GM12878 (cell line): Measurements from ENCODE around the gene HCN4. TPM values are rescaled to one million over a fixed set of nuclear protein-coding genes. Genes with fewer than 3 reads are reported as not detected.

Experiments
- ATAC-seq: fragments of 200-7000 bp; cut with Tn5 transposase; 3 replicates; pipeline ENCODE4 v1.9.1; 2020; ENCODE audit warnings: mild to moderate bottlenecking, moderate library complexity
- BruUV-seq: library from RNA; stranded (reverse); fragments of 400-500 nt; replicated peaks from 2 replicates; lab custom pipeline; 2021; lab: Mats Ljungman, UMichigan
- CTCF ChIA-PET: fragments of 300-600 bp; sonication (Branson Sonifier 250); formaldehyde crosslinking; extraction: SDS; loops from one replicate; lab custom pipeline; 2021; ENCODE audit warnings: inconsistent platforms; lab: Yijun Ruan, JAX
- POLR2A ChIA-PET: fragments of 350-600 bp; formaldehyde crosslinking; extraction: SDS; loops from one replicate; lab custom pipeline; 2021; ENCODE audit warnings: inconsistent platforms; lab: Charles Lee
- RAD21 ChIA-PET: fragments of 300-600 bp; sonication (Branson Sonifier 250); formaldehyde crosslinking; loops from one replicate; lab custom pipeline; 2023; ENCODE audit warnings: antibody characterized with exemption; ENCODE audit not compliant: unreplicated experiment; lab: Charles Lee
- SMC1A ChIA-PET: fragments of 300-600 bp; sonication (Branson Sonifier 250); formaldehyde crosslinking; loops from one replicate; lab custom pipeline; 2023; ENCODE audit not compliant: unreplicated experiment, uncharacterized antibody; lab: Charles Lee
- DNase-seq: peaks from one replicate; pipeline ENCODE4 v3.0.0-alpha.2; 2011; ENCODE audit warnings: low read depth, low spot score
- FAIRE-seq: peaks from 3 replicates; lab custom pipeline; 2011; peaks lifted over from hg19 to GRCh38; lab: Jason Lieb, UNC
- H2AFZ ChIP-seq: 2 replicates; pipeline ENCODE4 v1.6.0; 2011; ENCODE audit warnings: low read depth, low read length, control low read depth; ENCODE audit not compliant: control insufficient read depth
- H3K27ac ChIP-seq: 2 replicates; pipeline ENCODE4 v1.5.1; 2011; ENCODE audit warnings: control low read depth; ENCODE audit not compliant: control insufficient read depth, insufficient read depth
- H3K27me3 ChIP-seq, 2 experiments: replicated peaks in 1 of 2; 2 replicates each; pipeline versions ENCODE4 v1.6.0 to v1.6.1; 2011; ENCODE audit warnings: low read length in 1 of 2; ENCODE audit not compliant: control insufficient read depth in 2 of 2, insufficient read depth in 2 of 2
- H3K36me3 ChIP-seq, 2 experiments: 2 replicates each; pipeline ENCODE4 v1.5.1; 2011; ENCODE audit warnings: low read length in 1 of 2; ENCODE audit not compliant: control insufficient read depth in 2 of 2, insufficient read depth in 2 of 2
- H3K4me1 ChIP-seq: 2 replicates; pipeline ENCODE4 v1.6.1; 2011; ENCODE audit warnings: mild to moderate bottlenecking, low read length, moderate library complexity, mixed read lengths; ENCODE audit not compliant: control insufficient read depth, insufficient read depth
- H3K4me2 ChIP-seq: 2 replicates; pipeline ENCODE4 v1.6.0; 2011; ENCODE audit warnings: control low read depth; ENCODE audit not compliant: control insufficient read depth, insufficient read depth
- H3K4me3 ChIP-seq: fragments of 200-600 bp; sonication (generic); 2 replicates; pipeline ENCODE4 v1.5.1; 2016
- H3K79me2 ChIP-seq: 2 replicates; pipeline ENCODE4 v1.6.0; 2011; ENCODE audit warnings: low read length; ENCODE audit not compliant: control insufficient read depth, insufficient read depth
- H3K9ac ChIP-seq: 2 replicates; pipeline ENCODE4 v1.8.0; 2011; ENCODE audit warnings: low read length, control low read depth, mixed read lengths; ENCODE audit not compliant: control insufficient read depth, insufficient read depth
- H3K9me3 ChIP-seq: replicated peaks from 3 replicates; pipeline ENCODE4 v1.5.1; 2011; ENCODE audit warnings: mild to moderate bottlenecking, low read length; ENCODE audit not compliant: control insufficient read depth, insufficient read depth
- H4K20me1 ChIP-seq: 2 replicates; pipeline ENCODE4 v1.6.0; 2011; ENCODE audit not compliant: control insufficient read depth, insufficient read depth
- ASH2L ChIP-seq: fragments of 300-600, 200-600 bp; sonication (generic); IDR thresholded peaks from 2 replicates; pipeline ENCODE4 v1.6.1; 2017; ENCODE audit warnings: low read depth, mild to moderate bottlenecking, borderline replicate concordance
- BACH1 ChIP-seq: fragments of 450-650 bp; IDR thresholded peaks from 2 replicates; pipeline ENCODE4 v1.6.1; 2017; ENCODE audit warnings: mild to moderate bottlenecking, borderline replicate concordance
- BRCA1 ChIP-seq: IDR thresholded peaks from 2 replicates; pipeline ENCODE4 v1.6.1; 2011; ENCODE audit warnings: low read depth, low read length, improper control_type of control experiment
- EP300 ChIP-seq, 2 experiments: fragments of 150-350 bp in 1 of 2; IDR thresholded peaks; 2 replicates each; pipeline ENCODE4 v1.6.1; 2011 to 2012; ENCODE audit warnings: low read depth in 2 of 2, low read length in 2 of 2, borderline replicate concordance in 1 of 2, improper control_type of control experiment in 1 of 2, inconsistent platforms in 1 of 2; ENCODE audit not compliant: control insufficient read depth in 1 of 2
- ESRRA ChIP-seq: IDR thresholded peaks from 2 replicates; pipeline ENCODE4 v1.6.1; 2012; ENCODE audit warnings: mild to moderate bottlenecking, low read length, improper control_type of control experiment
- MYC ChIP-seq: IDR thresholded peaks from 2 replicates; pipeline ENCODE4 v1.6.1; 2011; ENCODE audit warnings: mild to moderate bottlenecking, low read length, moderate library complexity, inconsistent platforms; ENCODE audit not compliant: insufficient read depth, insufficient replicate concordance, insufficient read length, severe bottlenecking
- POLR2AphosphoS5 ChIP-seq: IDR thresholded peaks from 2 replicates; pipeline ENCODE4 v1.6.1; 2011; ENCODE audit warnings: mild to moderate bottlenecking, low read length, inconsistent platforms
- SP1 ChIP-seq: IDR thresholded peaks from one replicate; pipeline ENCODE4 v1.6.1; 2011; ENCODE audit warnings: low read depth, low read length
- TBL1XR1 ChIP-seq: IDR thresholded peaks from 2 replicates; pipeline ENCODE4 v1.6.1; 2012; ENCODE audit warnings: low read depth, low read length, improper control_type of control experiment
- YY1 ChIP-seq: IDR thresholded peaks from 2 replicates; pipeline ENCODE4 v1.6.1; 2011; ENCODE audit warnings: low read depth, mild to moderate bottlenecking, low read length
- ZZZ3 ChIP-seq: IDR thresholded peaks from 2 replicates; pipeline ENCODE4 v1.6.1; 2011; ENCODE audit warnings: low read depth; ENCODE audit not compliant: control insufficient read depth, insufficient read length
- WGBS: methylation state at CpG from one replicate; pipeline ENCODE4 v1.1.6; 2016; ENCODE audit warnings: low lambda C conversion rate; ENCODE audit not compliant: insufficient replicate concordance, insufficient coverage; ENCODE audit errors: missing lambda C conversion rate; 5-methylcytosine and 5-hydroxymethylcytosine counted together
- in situ Hi-C: fragments of 300-500 bp; cut with MboI; formaldehyde crosslinking; loops from 9 replicates; pipeline ENCODE4 v1.14.3; 2018; ENCODE audit warnings: mixed read lengths
- intact Hi-C: fragments of 100-400 bp; cut with micrococcal nuclease; formaldehyde crosslinking; loops from one replicate; pipeline ENCODE4 v1.14.2; 2022; ENCODE audit not compliant: unreplicated experiment
- polyA plus RNA-seq, 11 experiments: library from polyadenylated mRNA; depleted of rRNA in 4 of 11; unstranded in 6 of 11; stranded (reverse) in 5 of 11; fragments of >200 nt; fragmentation: Nextera tagmentation in 4 of 11; fragmentation: Illumina TruSeq in 1 of 11; extraction: Ambion mirVana in 4 of 11; extraction: Trizol in 1 of 11; gene quantifications; 1 replicate in 1 of 11; 2 replicates in 10 of 11; pipeline versions ENCODE4 v1.2.1 to v1.2.3, GENCODE V29; 2011 to 2016; ENCODE audit warnings: inconsistent platforms in 2 of 11, missing spikeins in 2 of 11, low read depth in 1 of 11
- total RNA-seq, 4 experiments: library from RNA; depleted of rRNA in 3 of 4; stranded (reverse); fragments of >200 nt in 3 of 4; fragmentation: Illumina TruSeq in 1 of 4; extraction: Trizol in 1 of 4; gene quantifications; 2 replicates each; pipeline versions ENCODE4 v1.2.1 to v1.2.3, GENCODE V29; 2013 to 2021
- TF ChIP-seq, protein P1 (sequence below): fragments of 450-650 bp; formaldehyde crosslinking; IDR thresholded peaks from 2 replicates; pipeline ENCODE4 v1.4.0; 2022; ENCODE audit warnings: mild to moderate bottlenecking, moderate library complexity
- TF ChIP-seq, protein P2 (sequence below): fragments of 150-350 bp; IDR thresholded peaks from 2 replicates; pipeline ENCODE4 v1.6.1; 2014; ENCODE audit warnings: mild to moderate bottlenecking, low read depth, low read length

HCN4 gene
- total and polyA plus RNA-seq, 10 of the 15 experiments (the other 5 are each of a cell fraction or from before 2014, with no cell fraction given) = 0.03 to 0.10 TPM; not detected in 8

DNA sequence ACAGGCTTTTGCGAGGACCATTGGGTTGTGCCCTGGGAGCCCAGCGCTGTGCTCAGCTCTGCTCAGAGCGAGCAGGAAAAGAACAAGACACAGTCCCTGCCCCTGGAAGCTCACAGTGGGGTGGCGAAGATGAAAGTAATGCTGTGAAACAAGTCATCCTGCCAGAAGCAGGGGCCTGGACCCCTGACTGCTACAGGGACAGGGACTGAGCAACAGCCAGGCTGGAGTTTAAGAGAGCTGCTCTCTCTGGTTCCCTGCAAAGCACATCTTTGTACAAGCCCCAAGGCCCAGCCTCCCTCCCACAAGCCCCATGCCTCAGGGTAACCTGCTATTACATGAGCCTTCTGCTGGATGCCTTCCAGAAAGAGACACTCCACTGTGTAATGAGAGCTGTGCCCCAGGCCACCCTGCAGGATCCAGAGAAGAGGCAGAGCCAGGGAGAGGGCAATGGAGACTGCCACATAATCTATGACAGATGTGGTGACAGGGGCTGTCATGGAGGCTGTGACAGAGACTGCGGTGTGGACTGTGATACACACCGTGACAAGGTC, 7.1 kb upstream of the HCN4 start:
- WGBS = 55% methylated on average over 6 of the region's 6 CpGs
- no peak overlapping the region for H3K4me2 ChIP-seq
- no peak for DNase-seq
- H4K20me1 ChIP-seq = no peaks in the 10 kb centered on the region
- no peak for TF ChIP-seq EP300 (IDR thresholded peaks at IDR 0.05; ENCODE audit: borderline replicate concordance in 1 of 2, control insufficient read depth in 1 of 2, low read depth in 2 of 2, low read length in 2 of 2)
- no peak for TF ChIP-seq POLR2AphosphoS5
- TF ChIP-seq MYC = no peak
- TF ChIP-seq, all 136 proteins: peak for 0
- no peaks in the 10 kb centered on the region for H3K79me2 ChIP-seq
- H3K9me3 ChIP-seq = no peaks in the 10 kb centered on the region
- no peak for ATAC-seq
- ChIA-PET RAD21 (no interaction called here), CTCF (no interaction called here), POLR2A (no interaction called here), SMC1A (no interaction called here)
- H3K4me1 ChIP-seq = no peaks in the 10 kb centered on the region
- H3K36me3 ChIP-seq = no peaks in the 10 kb centered on the region
- no peak overlapping the region for H3K4me3 ChIP-seq
- H2AFZ ChIP-seq = no peak overlapping the region
- no peaks in the 10 kb centered on the region for H3K27me3 ChIP-seq
- in situ Hi-C loops (no loop called here), intact Hi-C loops (no loop called here)
- no peak for FAIRE-seq
- no peak overlapping the region for H3K9ac ChIP-seq
- no TSS peak for BruUV-seq
- no peak overlapping the region for H3K27ac ChIP-seq

DNA sequence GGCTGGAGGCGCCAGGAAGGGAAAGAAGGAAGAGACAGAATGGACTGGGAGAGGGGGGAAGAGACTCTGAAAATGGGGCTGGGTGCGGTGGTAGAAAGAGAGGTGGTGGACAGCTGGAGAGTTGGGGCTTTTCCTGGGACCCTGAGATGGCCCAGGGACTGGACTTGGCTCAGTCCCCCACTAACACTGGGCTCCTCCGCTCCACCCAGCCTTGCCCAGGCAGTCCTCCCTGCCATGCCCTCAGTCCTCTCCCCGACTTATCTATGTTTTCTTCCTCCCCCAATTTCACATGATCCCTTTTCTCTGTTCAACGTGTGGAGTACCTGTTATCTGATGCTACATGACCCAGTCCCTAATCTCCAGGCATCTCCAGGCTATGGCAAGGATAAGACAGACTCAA, 6.3 kb upstream of the HCN4 start:
- Histone ChIP-seq H3K79me2 (no peaks in the 10 kb centered on the region), H4K20me1 (no peaks in the 10 kb centered on the region), H3K4me3 (no peak overlapping the region), H3K9me3 (no peaks in the 10 kb centered on the region), H3K4me1 (no peaks in the 10 kb centered on the region), H3K27me3 (no peaks in the 10 kb centered on the region; a peak in 2 of 4 replicates), H3K36me3 (no peaks in the 10 kb centered on the region), H3K9ac (no peak overlapping the region), H3K27ac (no peak overlapping the region), H2AFZ (no peak overlapping the region), H3K4me2 (no peak overlapping the region)
- CTCF ChIA-PET = no interaction called here
- TF ChIP-seq TBL1XR1 (no peak), ESRRA (no peak), ASH2L (no peak), BACH1 (no peak), BRCA1 (no peak), ZZZ3 (no peak), SP1 (no peak), YY1 (no peak)
- TF ChIP-seq, protein P1, sequence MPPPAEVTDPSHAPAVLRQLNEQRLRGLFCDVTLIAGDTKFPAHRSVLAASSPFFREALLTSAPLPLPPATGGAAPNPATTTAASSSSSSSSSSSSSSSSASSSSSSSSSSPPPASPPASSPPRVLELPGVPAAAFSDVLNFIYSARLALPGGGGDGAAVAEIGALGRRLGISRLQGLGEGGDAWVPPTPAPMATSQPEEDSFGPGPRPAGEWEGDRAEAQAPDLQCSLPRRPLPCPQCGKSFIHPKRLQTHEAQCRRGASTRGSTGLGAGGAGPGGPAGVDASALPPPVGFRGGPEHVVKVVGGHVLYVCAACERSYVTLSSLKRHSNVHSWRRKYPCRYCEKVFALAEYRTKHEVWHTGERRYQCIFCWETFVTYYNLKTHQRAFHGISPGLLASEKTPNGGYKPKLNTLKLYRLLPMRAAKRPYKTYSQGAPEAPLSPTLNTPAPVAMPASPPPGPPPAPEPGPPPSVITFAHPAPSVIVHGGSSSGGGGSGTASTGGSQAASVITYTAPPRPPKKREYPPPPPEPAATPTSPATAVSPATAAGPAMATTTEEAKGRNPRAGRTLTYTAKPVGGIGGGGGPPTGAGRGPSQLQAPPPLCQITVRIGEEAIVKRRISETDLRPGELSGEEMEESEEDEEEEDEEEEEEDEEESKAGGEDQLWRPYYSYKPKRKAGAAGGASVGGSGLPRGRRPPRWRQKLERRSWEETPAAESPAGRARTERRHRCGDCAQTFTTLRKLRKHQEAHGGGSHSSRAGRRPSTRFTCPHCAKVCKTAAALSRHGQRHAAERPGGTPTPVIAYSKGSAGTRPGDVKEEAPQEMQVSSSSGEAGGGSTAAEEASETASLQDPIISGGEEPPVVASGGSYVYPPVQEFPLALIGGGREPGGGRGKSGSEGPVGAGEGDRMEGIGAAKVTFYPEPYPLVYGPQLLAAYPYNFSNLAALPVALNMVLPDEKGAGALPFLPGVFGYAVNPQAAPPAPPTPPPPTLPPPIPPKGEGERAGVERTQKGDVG = no peak
- TF ChIP-seq, protein P2, sequence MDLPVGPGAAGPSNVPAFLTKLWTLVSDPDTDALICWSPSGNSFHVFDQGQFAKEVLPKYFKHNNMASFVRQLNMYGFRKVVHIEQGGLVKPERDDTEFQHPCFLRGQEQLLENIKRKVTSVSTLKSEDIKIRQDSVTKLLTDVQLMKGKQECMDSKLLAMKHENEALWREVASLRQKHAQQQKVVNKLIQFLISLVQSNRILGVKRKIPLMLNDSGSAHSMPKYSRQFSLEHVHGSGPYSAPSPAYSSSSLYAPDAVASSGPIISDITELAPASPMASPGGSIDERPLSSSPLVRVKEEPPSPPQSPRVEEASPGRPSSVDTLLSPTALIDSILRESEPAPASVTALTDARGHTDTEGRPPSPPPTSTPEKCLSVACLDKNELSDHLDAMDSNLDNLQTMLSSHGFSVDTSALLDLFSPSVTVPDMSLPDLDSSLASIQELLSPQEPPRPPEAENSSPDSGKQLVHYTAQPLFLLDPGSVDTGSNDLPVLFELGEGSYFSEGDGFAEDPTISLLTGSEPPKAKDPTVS = no peak
- POLR2A ChIA-PET = no interaction called here
- WGBS = 5% methylated on average over 5 of the region's 5 CpGs
- FAIRE-seq (no peak), DNase-seq (no peak), ATAC-seq (no peak)
- SMC1A ChIA-PET = no interaction called here
- in situ Hi-C loops (no loop called here), intact Hi-C loops (no loop called here)
- no TSS peak for BruUV-seq
- RAD21 ChIA-PET = no interaction called here
